GM12878 (cell line): ENCODE measurements around the gene GGN. TPM values are rescaled to one million over a fixed set of nuclear protein-coding genes. Genes with fewer than 3 reads are reported as not detected.
"Not testable (repeated sequence)": the region's sequence is repeated elsewhere in the genome, so short reads cannot be mapped to it uniquely, and the experiment has no call there.

Experiments
- ATAC-seq: fragments of 200-7000 bp; cut with Tn5 transposase; 3 replicates; pipeline ENCODE4 v1.9.1; 2020; ENCODE audit warnings: mild to moderate bottlenecking, moderate library complexity
- BruUV-seq: library from RNA; stranded (reverse); fragments of 400-500 nt; replicated peaks from 2 replicates; lab custom pipeline; 2021; lab: Mats Ljungman, UMichigan
- CTCF ChIA-PET: fragments of 300-600 bp; sonication (Branson Sonifier 250); formaldehyde crosslinking; extraction: SDS; loops from one replicate; lab custom pipeline; 2021; ENCODE audit warnings: inconsistent platforms; lab: Yijun Ruan, JAX
- POLR2A ChIA-PET: fragments of 350-600 bp; formaldehyde crosslinking; extraction: SDS; loops from one replicate; lab custom pipeline; 2021; ENCODE audit warnings: inconsistent platforms; lab: Charles Lee
- RAD21 ChIA-PET: fragments of 300-600 bp; sonication (Branson Sonifier 250); formaldehyde crosslinking; loops from one replicate; lab custom pipeline; 2023; ENCODE audit warnings: antibody characterized with exemption; ENCODE audit not compliant: unreplicated experiment; lab: Charles Lee
- SMC1A ChIA-PET: fragments of 300-600 bp; sonication (Branson Sonifier 250); formaldehyde crosslinking; loops from one replicate; lab custom pipeline; 2023; ENCODE audit not compliant: unreplicated experiment, uncharacterized antibody; lab: Charles Lee
- DNase-seq: peaks from one replicate; pipeline ENCODE4 v3.0.0-alpha.2; 2011; ENCODE audit warnings: low read depth, low spot score
- FAIRE-seq: peaks from 3 replicates; lab custom pipeline; 2011; peaks lifted over from hg19 to GRCh38; lab: Jason Lieb, UNC
- H2AFZ ChIP-seq: 2 replicates; pipeline ENCODE4 v1.6.0; 2011; ENCODE audit warnings: low read depth, low read length, control low read depth; ENCODE audit not compliant: control insufficient read depth
- H3K27ac ChIP-seq: 2 replicates; pipeline ENCODE4 v1.5.1; 2011; ENCODE audit warnings: control low read depth; ENCODE audit not compliant: control insufficient read depth, insufficient read depth
- H3K27me3 ChIP-seq, 2 experiments: replicated peaks in 1 of 2; 2 replicates each; pipeline versions ENCODE4 v1.6.0 to v1.6.1; 2011; ENCODE audit warnings: low read length in 1 of 2; ENCODE audit not compliant: control insufficient read depth in 2 of 2, insufficient read depth in 2 of 2
- H3K36me3 ChIP-seq, 2 experiments: 2 replicates each; pipeline ENCODE4 v1.5.1; 2011; ENCODE audit warnings: low read length in 1 of 2; ENCODE audit not compliant: control insufficient read depth in 2 of 2, insufficient read depth in 2 of 2
- H3K4me1 ChIP-seq: 2 replicates; pipeline ENCODE4 v1.6.1; 2011; ENCODE audit warnings: mild to moderate bottlenecking, low read length, moderate library complexity, mixed read lengths; ENCODE audit not compliant: control insufficient read depth, insufficient read depth
- H3K4me2 ChIP-seq: 2 replicates; pipeline ENCODE4 v1.6.0; 2011; ENCODE audit warnings: control low read depth; ENCODE audit not compliant: control insufficient read depth, insufficient read depth
- H3K4me3 ChIP-seq: fragments of 200-600 bp; sonication (generic); 2 replicates; pipeline ENCODE4 v1.5.1; 2016
- H3K79me2 ChIP-seq: 2 replicates; pipeline ENCODE4 v1.6.0; 2011; ENCODE audit warnings: low read length; ENCODE audit not compliant: control insufficient read depth, insufficient read depth
- H3K9ac ChIP-seq: 2 replicates; pipeline ENCODE4 v1.8.0; 2011; ENCODE audit warnings: low read length, control low read depth, mixed read lengths; ENCODE audit not compliant: control insufficient read depth, insufficient read depth
- H3K9me3 ChIP-seq: replicated peaks from 3 replicates; pipeline ENCODE4 v1.5.1; 2011; ENCODE audit warnings: mild to moderate bottlenecking, low read length; ENCODE audit not compliant: control insufficient read depth, insufficient read depth
- H4K20me1 ChIP-seq: 2 replicates; pipeline ENCODE4 v1.6.0; 2011; ENCODE audit not compliant: control insufficient read depth, insufficient read depth
- ASH2L ChIP-seq: fragments of 300-600, 200-600 bp; sonication (generic); IDR thresholded peaks from 2 replicates; pipeline ENCODE4 v1.6.1; 2017; ENCODE audit warnings: low read depth, mild to moderate bottlenecking, borderline replicate concordance
- CEBPZ ChIP-seq: fragments of 150-350 bp; IDR thresholded peaks from 2 replicates; pipeline ENCODE4 v1.6.1; 2016; ENCODE audit warnings: low read depth, low read length
- EZH2 ChIP-seq: IDR thresholded peaks from 2 replicates; pipeline ENCODE4 v1.6.1; 2012; ENCODE audit warnings: low read depth, mild to moderate bottlenecking, control low read depth, inconsistent platforms, low read length, borderline replicate concordance; ENCODE audit not compliant: control insufficient read depth
- FOXM1 ChIP-seq: IDR thresholded peaks from 2 replicates; pipeline ENCODE4 v1.6.1; 2012; ENCODE audit warnings: low read depth, mild to moderate bottlenecking, inconsistent platforms, low read length, moderate library complexity
- GABPA ChIP-seq: IDR thresholded peaks from 2 replicates; pipeline ENCODE4 v1.6.1; 2014; ENCODE audit warnings: antibody characterized with exemption, low read depth, mild to moderate bottlenecking, inconsistent platforms
- KDM1A ChIP-seq: fragments of 200-600 bp; sonication (generic); IDR thresholded peaks from 2 replicates; pipeline ENCODE4 v1.6.1; 2016; ENCODE audit warnings: borderline replicate concordance
- KLF5 ChIP-seq: fragments of 450-650 bp; IDR thresholded peaks from 2 replicates; pipeline ENCODE4 v1.6.1; 2014; ENCODE audit warnings: mild to moderate bottlenecking; ENCODE audit not compliant: partially characterized antibody
- NR2F1 ChIP-seq: fragments of 450-650 bp; conservative IDR thresholded peaks from 2 replicates; pipeline ENCODE4 v1.6.1; 2017; ENCODE audit warnings: mild to moderate bottlenecking
- RELA ChIP-seq: fragments of 450-650 bp; IDR thresholded peaks from 2 replicates; pipeline ENCODE4 v1.8.0; 2014; ENCODE audit warnings: borderline replicate concordance; ENCODE audit not compliant: partially characterized antibody
- TBL1XR1 ChIP-seq: IDR thresholded peaks from 2 replicates; pipeline ENCODE4 v1.6.1; 2012; ENCODE audit warnings: low read depth, low read length, improper control_type of control experiment
- WGBS: methylation state at CpG from one replicate; pipeline ENCODE4 v1.1.6; 2016; ENCODE audit warnings: low lambda C conversion rate; ENCODE audit not compliant: insufficient replicate concordance, insufficient coverage; ENCODE audit errors: missing lambda C conversion rate; 5-methylcytosine and 5-hydroxymethylcytosine counted together
- in situ Hi-C: fragments of 300-500 bp; cut with MboI; formaldehyde crosslinking; loops from 9 replicates; pipeline ENCODE4 v1.14.3; 2018; ENCODE audit warnings: mixed read lengths
- intact Hi-C: fragments of 100-400 bp; cut with micrococcal nuclease; formaldehyde crosslinking; loops from one replicate; pipeline ENCODE4 v1.14.2; 2022; ENCODE audit not compliant: unreplicated experiment
- polyA plus RNA-seq, 11 experiments: library from polyadenylated mRNA; depleted of rRNA in 4 of 11; unstranded in 6 of 11; stranded (reverse) in 5 of 11; fragments of >200 nt; fragmentation: Nextera tagmentation in 4 of 11; fragmentation: Illumina TruSeq in 1 of 11; extraction: Ambion mirVana in 4 of 11; extraction: Trizol in 1 of 11; gene quantifications; 1 replicate in 1 of 11; 2 replicates in 10 of 11; pipeline versions ENCODE4 v1.2.1 to v1.2.3, GENCODE V29; 2011 to 2016; ENCODE audit warnings: inconsistent platforms in 2 of 11, missing spikeins in 2 of 11, low read depth in 1 of 11
- total RNA-seq, 4 experiments: library from RNA; depleted of rRNA in 3 of 4; stranded (reverse); fragments of >200 nt in 3 of 4; fragmentation: Illumina TruSeq in 1 of 4; extraction: Trizol in 1 of 4; gene quantifications; 2 replicates each; pipeline versions ENCODE4 v1.2.1 to v1.2.3, GENCODE V29; 2013 to 2021
- TF ChIP-seq, protein P1 (sequence below): IDR thresholded peaks from 2 replicates; pipeline ENCODE4 v1.6.1; 2012; ENCODE audit warnings: low read length, inconsistent platforms

Gene GGN
- total and polyA plus RNA-seq, 10 of the 15 experiments (the other 5 are each of a cell fraction or from before 2014, with no cell fraction given), result not detected

GRCh38 chr19:38339011-38339410 is 48.8 kb downstream of the GGN start:
- H3K9ac ChIP-seq, H3K79me2 ChIP-seq, H3K4me2 ChIP-seq, H2AFZ ChIP-seq, ATAC-seq, H3K27ac ChIP-seq, intact Hi-C loops, H3K9me3 ChIP-seq, FAIRE-seq: not testable (repeated sequence)
- 95% methylated on average over 4 of the region's 4 CpGs for WGBS
- TSS peak; percentile 56 for BruUV-seq
- ChIA-PET SMC1A (interaction anchor here (1.5 kb wide), 1 partner anchor 95 kb away, joined by 3 read pairs; no protein-coding TSS in a partner anchor), RAD21 (interaction anchor here (0.8 to 2.1 kb wide), 2 partner anchors 35 to 37 kb away, joined by 4 to 8 read pairs; partner anchors contain the start of gene PSMD8), CTCF (interaction anchor here (0.6 to 1.0 kb wide), 2 partner anchors 15 to 35 kb away, joined by 3 to 4 read pairs; partner anchors contain the start of gene PSMD8)
- TF ChIP-seq NR2F1, result 0 out of 2 replicates have a peak, but pooled peaks have one; percentile 20
- TF ChIP-seq, all 136 proteins: peak for 1; not testable (repeated sequence) for 135
- not testable (repeated sequence) for DNase-seq, H3K4me3 ChIP-seq, H3K27me3 ChIP-seq, H4K20me1 ChIP-seq, H3K4me1 ChIP-seq, H3K36me3 ChIP-seq
- POLR2A ChIA-PET, result interaction anchor here (0.9 kb wide), 1 partner anchor 35 kb away, joined by 3 read pairs; the partner anchor contains the start of gene PSMD8
- in situ Hi-C loops, result loop anchor here (5.0 kb wide), 1 partner anchor 33 kb away; the partner anchor contains the start of gene PSMD8

DNA sequence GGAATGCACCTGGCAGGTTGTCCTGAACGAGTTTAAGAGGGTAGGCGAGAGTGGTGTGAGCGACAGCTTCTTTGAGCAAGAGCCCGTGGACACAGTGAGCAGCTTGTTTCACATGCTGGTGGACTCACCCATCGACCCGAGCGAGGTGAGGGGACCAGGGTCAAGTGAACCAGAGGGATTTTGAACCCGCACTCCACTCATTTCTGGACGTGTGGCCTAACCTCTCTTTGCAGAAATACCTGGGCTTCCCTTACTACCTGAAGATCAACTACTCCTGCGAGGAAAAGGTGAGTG is 50.5 kb downstream of the GGN start:
- 57% methylated on average over 10 of the region's 10 CpGs for WGBS
- ChIA-PET RAD21 (interaction anchor here (0.6 to 2.1 kb wide), 3 partner anchors 37 to 113 kb away, joined by 3 to 8 read pairs (median 4); partner anchors contain the start of genes FAM98C and PSMD8), CTCF (no interaction called here), SMC1A (interaction anchor here (0.7 to 3.3 kb wide), 3 partner anchors 37 to 396 kb away, joined by 3 to 21 read pairs (median 4); partner anchors contain the start of gene PSMD8), POLR2A (interaction anchor here (3.1 kb wide), 1 partner anchor 37 kb away, joined by 26 read pairs; the partner anchor contains the start of gene PSMD8)
- DNase-seq (no peak), FAIRE-seq (no peak), ATAC-seq (no peak)
- Histone ChIP-seq H3K4me1 (peaks cover 3% of the 10 kb centered on the region; the same call in 1 of the 2 replicates), H3K4me3 (peak overlapping the region; percentile 46; the same call in 1 of the 2 replicates), H3K9me3 (no peaks in the 10 kb centered on the region), H3K79me2 (no peaks in the 10 kb centered on the region), H3K27ac (no peak overlapping the region), H3K36me3 (no peaks in the 10 kb centered on the region), H2AFZ (peak overlapping the region; percentile 82), H3K9ac (no peak overlapping the region), H3K4me2 (peak overlapping the region; percentile 95), H4K20me1 (no peaks in the 10 kb centered on the region), H3K27me3 (no peaks in the 10 kb centered on the region)
- TSS peak; percentile 58 for BruUV-seq
- in situ Hi-C loops, result loop anchor here (5.0 kb wide), 1 partner anchor 35 kb away; the partner anchor contains the start of gene PSMD8
- intact Hi-C loops, result no loop called here
- TF ChIP-seq FOXM1 (no peak), CEBPZ (no peak), KDM1A (no peak), RELA (no peak), KLF5 (no peak), EZH2 (no peak), TBL1XR1 (no peak), ASH2L (no peak), GABPA (no peak)
- TF ChIP-seq, protein P1, sequence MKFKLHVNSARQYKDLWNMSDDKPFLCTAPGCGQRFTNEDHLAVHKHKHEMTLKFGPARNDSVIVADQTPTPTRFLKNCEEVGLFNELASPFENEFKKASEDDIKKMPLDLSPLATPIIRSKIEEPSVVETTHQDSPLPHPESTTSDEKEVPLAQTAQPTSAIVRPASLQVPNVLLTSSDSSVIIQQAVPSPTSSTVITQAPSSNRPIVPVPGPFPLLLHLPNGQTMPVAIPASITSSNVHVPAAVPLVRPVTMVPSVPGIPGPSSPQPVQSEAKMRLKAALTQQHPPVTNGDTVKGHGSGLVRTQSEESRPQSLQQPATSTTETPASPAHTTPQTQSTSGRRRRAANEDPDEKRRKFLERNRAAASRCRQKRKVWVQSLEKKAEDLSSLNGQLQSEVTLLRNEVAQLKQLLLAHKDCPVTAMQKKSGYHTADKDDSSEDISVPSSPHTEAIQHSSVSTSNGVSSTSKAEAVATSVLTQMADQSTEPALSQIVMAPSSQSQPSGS, result no peak
